ENCODE results near the gene IVNS1ABP. TPM values are rescaled to one million over a fixed set of nuclear protein-coding genes. Genes with fewer than 3 reads are reported as not detected.

IVNS1ABP gene
- total RNA-seq, 4 donors from 2014 or later, result 116 to 189 (median 145) TPM

GRCh38 chr1:185268352-185268751, 48.7 kb downstream of the IVNS1ABP start:
- H3K36me3 ChIP-seq, result no peaks in the 10 kb centered on the region

GRCh38 chr1:185267701-185268100, 49.3 kb downstream of the IVNS1ABP start:
- H3K9me3 ChIP-seq, result no peaks in the 10 kb centered on the region
- no peak overlapping the region for H3K27ac ChIP-seq
- H3K4me3 ChIP-seq, result no peak overlapping the region
- TF ChIP-seq EP300 (IDR thresholded peaks at IDR 0.05), result no peak
- no peak for TF ChIP-seq POLR2A (IDR thresholded peaks at IDR 0.05)
- TF ChIP-seq CTCF (IDR thresholded peaks at IDR 0.05), result no peak
- no peak for TF ChIP-seq POLR2AphosphoS5 (IDR thresholded peaks at IDR 0.05)
- H3K4me1 ChIP-seq, result no peaks in the 10 kb centered on the region
- no peak for DNase-seq (ENCODE audit: low spot score in 2 of 2)
- H3K27me3 ChIP-seq, result no peaks in the 10 kb centered on the region
- H3K36me3 ChIP-seq, result no peaks in the 10 kb centered on the region

More at GRCh38 chr1:185268352-185268751, 48.7 kb downstream of the IVNS1ABP start:
- no peaks in the 10 kb centered on the region for H3K9me3 ChIP-seq
- H3K4me1 ChIP-seq, result no peaks in the 10 kb centered on the region
- no peak overlapping the region for H3K4me3 ChIP-seq
- 89% methylated on average over 2 of the region's 2 CpGs for WGBS
- no peaks in the 10 kb centered on the region for H3K27me3 ChIP-seq
- H3K27ac ChIP-seq, result no peak overlapping the region
- no peak for TF ChIP-seq CTCF (IDR thresholded peaks at IDR 0.05)
- TF ChIP-seq POLR2AphosphoS5 (IDR thresholded peaks at IDR 0.05), result no peak
- TF ChIP-seq POLR2A (IDR thresholded peaks at IDR 0.05), result no peak
- no peak for TF ChIP-seq EP300 (IDR thresholded peaks at IDR 0.05)
- no peak for DNase-seq (ENCODE audit: low spot score in 2 of 2)

GRCh38 chr1:185267301-185267700, 49.7 kb downstream of the IVNS1ABP start:
- Histone ChIP-seq H3K4me3 (no peak overlapping the region), H3K9me3 (no peaks in the 10 kb centered on the region), H3K27me3 (no peaks in the 10 kb centered on the region), H3K36me3 (no peaks in the 10 kb centered on the region), H3K27ac (no peak overlapping the region), H3K4me1 (no peaks in the 10 kb centered on the region)
- 71% methylated on average over 3 of the region's 3 CpGs for WGBS
- no peak for TF ChIP-seq EP300 (IDR thresholded peaks at IDR 0.05)
- TF ChIP-seq POLR2A (IDR thresholded peaks at IDR 0.05), result no peak
- TF ChIP-seq CTCF (IDR thresholded peaks at IDR 0.05), result no peak
- TF ChIP-seq POLR2AphosphoS5 (IDR thresholded peaks at IDR 0.05), result no peak
- DNase-seq (ENCODE audit: low spot score in 2 of 2), result no peak

- Histone ChIP-seq H3K27ac (no peak overlapping the region), H3K4me1 (no peaks in the 10 kb centered on the region), H3K27me3 (no peaks in the 10 kb centered on the region), H3K9me3 (no peaks in the 10 kb centered on the region), H3K4me3 (no peak overlapping the region), H3K36me3 (no peaks in the 10 kb centered on the region)
- TF ChIP-seq EP300 (IDR thresholded peaks at IDR 0.05) (no peak), POLR2A (IDR thresholded peaks at IDR 0.05) (no peak), CTCF (IDR thresholded peaks at IDR 0.05) (no peak), POLR2AphosphoS5 (IDR thresholded peaks at IDR 0.05) (no peak)
- WGBS, result 95% methylated on average over 4 of the region's 4 CpGs
- no peak for DNase-seq (ENCODE audit: low spot score in 2 of 2)
These were observed 51.7 kb downstream of the IVNS1ABP start for GRCh38 chr1:185265314-185265713.

- WGBS, result 100% methylated on average over 1 of the region's 1 CpG
- H3K9me3 ChIP-seq, result no peaks in the 10 kb centered on the region
- no peaks in the 10 kb centered on the region for H3K36me3 ChIP-seq
- H3K27ac ChIP-seq, result no peak overlapping the region
- no peak for DNase-seq (ENCODE audit: low spot score in 2 of 2)
- TF ChIP-seq EP300 (IDR thresholded peaks at IDR 0.05) (no peak), CTCF (IDR thresholded peaks at IDR 0.05) (no peak), POLR2AphosphoS5 (IDR thresholded peaks at IDR 0.05) (no peak), POLR2A (IDR thresholded peaks at IDR 0.05) (no peak)
- H3K4me3 ChIP-seq, result no peak overlapping the region
- no peaks in the 10 kb centered on the region for H3K4me1 ChIP-seq
- H3K27me3 ChIP-seq, result no peaks in the 10 kb centered on the region
These were observed 53.3 kb downstream of the IVNS1ABP start for GRCh38 chr1:185263780-185264179.

Data from suprapubic skin (tissue), 4 donors.